ENCODE measurements around the gene YWHAG. TPM values are rescaled to one million over a fixed set of nuclear protein-coding genes. Genes with fewer than 3 reads are reported as not detected.

The YWHAG gene
- total RNA-seq, 1 donor from 2014 or later: 351 TPM

- no peak overlapping the region for H3K4me3 ChIP-seq (ENCODE audit: insufficient read depth, low read depth, low read length)
- H3K27ac ChIP-seq (ENCODE audit: low read depth, low read length): no peak overlapping the region
- no peak overlapping the region for H3K4me2 ChIP-seq (ENCODE audit: low read length)
- H3K36me3 ChIP-seq (ENCODE audit: insufficient read depth, low read length): no peaks in the 10 kb centered on the region
- peaks cover 12% of the 10 kb centered on the region for H3K27me3 ChIP-seq (ENCODE audit: insufficient read depth, low read length)
- no peaks in the 10 kb centered on the region for H3K9me3 Mint-ChIP-seq (ENCODE audit: unreplicated experiment)
- H3K36me3 Mint-ChIP-seq (ENCODE audit: low read depth, unreplicated experiment): peaks cover 1% of the 10 kb centered on the region
- H3K9ac ChIP-seq (ENCODE audit: low read length): no peak overlapping the region
- H3K4me3 Mint-ChIP-seq (ENCODE audit: unreplicated experiment): no peak overlapping the region
- H3K79me2 ChIP-seq (ENCODE audit: insufficient read depth, low read length): no peaks in the 10 kb centered on the region
- TF ChIP-seq CTCF (IDR thresholded peaks at IDR 0.05; ENCODE audit: insufficient read depth, low read depth, low read length): no peak
- H3K4me1 ChIP-seq (ENCODE audit: insufficient read depth, low read length): peaks cover 11% of the 10 kb centered on the region
- H2AFZ ChIP-seq (ENCODE audit: low read depth, low read length): no peak overlapping the region
- H3K4me1 Mint-ChIP-seq (ENCODE audit: low read depth, unreplicated experiment): peaks cover 15% of the 10 kb centered on the region
- no peaks in the 10 kb centered on the region for H3K9me3 ChIP-seq (ENCODE audit: insufficient read depth, low read depth, low read length)
- no peaks in the 10 kb centered on the region for H4K20me1 ChIP-seq (ENCODE audit: insufficient read depth, low read length)
- FAIRE-seq (no peak), DNase-seq (ENCODE audit: low read depth) (no peak)
- peaks cover 21% of the 10 kb centered on the region for H3K27me3 Mint-ChIP-seq (ENCODE audit: low read depth, unreplicated experiment)
- no peak overlapping the region for H3K27ac Mint-ChIP-seq (ENCODE audit: unreplicated experiment)
Measured at GRCh38 chr7:76286842-76287403, 71.9 kb downstream of the YWHAG start.

DNA sequence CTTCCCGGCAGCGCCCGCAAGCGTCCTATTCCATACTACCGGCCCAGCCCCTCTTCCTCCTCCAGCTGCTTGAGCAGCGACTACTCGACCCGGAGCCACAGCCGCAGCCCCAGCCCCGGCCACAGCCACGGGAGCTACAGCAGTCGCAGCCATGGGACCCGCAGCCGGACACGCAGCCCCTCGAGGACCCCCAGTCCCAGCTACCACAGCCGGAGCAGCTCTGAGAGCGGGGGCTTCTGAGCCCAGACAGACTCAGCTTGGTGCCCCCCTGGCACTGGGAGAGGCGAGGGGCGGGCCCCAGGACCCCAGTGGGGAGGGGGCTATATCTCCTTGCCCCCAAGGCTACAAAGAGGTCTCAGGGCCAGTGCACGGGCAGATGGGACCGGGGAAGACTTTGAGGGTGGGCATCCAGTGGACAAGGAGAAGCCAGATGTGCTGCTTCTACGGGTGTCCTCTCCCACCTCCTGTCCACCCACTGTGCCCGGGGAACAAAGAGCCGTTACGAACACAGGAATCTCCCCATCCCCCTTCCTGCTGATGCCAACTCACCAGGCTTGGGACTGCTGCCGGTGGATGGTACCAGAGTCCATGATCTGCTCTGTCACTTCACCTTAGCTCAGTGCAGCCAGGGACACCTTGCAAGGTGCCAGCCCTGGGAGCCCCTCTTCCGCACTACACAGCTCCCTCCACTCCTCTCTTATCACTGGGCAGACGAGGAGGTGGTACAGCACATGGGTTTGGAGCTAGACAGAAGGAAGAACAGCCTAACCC is 73.0 kb downstream of the YWHAG start:
- H3K4me3 ChIP-seq (ENCODE audit: insufficient read depth, low read depth, low read length): no peak overlapping the region
- Mint-ChIP-seq H3K9me3 (ENCODE audit: unreplicated experiment) (no peaks in the 10 kb centered on the region), H3K36me3 (ENCODE audit: low read depth, unreplicated experiment) (peaks cover 1% of the 10 kb centered on the region), H3K27ac (ENCODE audit: unreplicated experiment) (no peak overlapping the region), H3K4me3 (ENCODE audit: unreplicated experiment) (no peak overlapping the region), H3K4me1 (ENCODE audit: low read depth, unreplicated experiment) (peaks cover 7% of the 10 kb centered on the region), H3K27me3 (ENCODE audit: low read depth, unreplicated experiment) (peaks cover 26% of the 10 kb centered on the region)
- no peak overlapping the region for H3K9ac ChIP-seq (ENCODE audit: low read length)
- H3K27ac ChIP-seq (ENCODE audit: low read depth, low read length): no peak overlapping the region
- no peaks in the 10 kb centered on the region for H4K20me1 ChIP-seq (ENCODE audit: insufficient read depth, low read length)
- H3K4me1 ChIP-seq (ENCODE audit: insufficient read depth, low read length): peaks cover under 1% of the 10 kb centered on the region
- no peaks in the 10 kb centered on the region for H3K36me3 ChIP-seq (ENCODE audit: insufficient read depth, low read length)
- no peak overlapping the region for H3K4me2 ChIP-seq (ENCODE audit: low read length)
- TF ChIP-seq CTCF (IDR thresholded peaks at IDR 0.05; ENCODE audit: insufficient read depth, low read depth, low read length) (no peak), EZH2 (IDR thresholded peaks at IDR 0.05; ENCODE audit: insufficient read depth, low read length) (no peak)
- H3K79me2 ChIP-seq (ENCODE audit: insufficient read depth, low read length): no peaks in the 10 kb centered on the region
- FAIRE-seq: no peak
- peaks cover 18% of the 10 kb centered on the region for H3K27me3 ChIP-seq (ENCODE audit: insufficient read depth, low read length)
- no peak overlapping the region for H2AFZ ChIP-seq (ENCODE audit: low read depth, low read length)
- H3K9me3 ChIP-seq (ENCODE audit: insufficient read depth, low read depth, low read length): no peaks in the 10 kb centered on the region
- no peak for DNase-seq (ENCODE audit: low read depth)
